ENCODE results near the gene RAB43.
"Not testable (repeated sequence)": the region's sequence is repeated elsewhere in the genome, so short reads cannot be mapped to it uniquely, and the experiment has no call there.

The RAB43 gene

GRCh38 chr3:129121792-129122411, at the start of gene RAB43:
TSS of gene RAB43 (minus strand) at chr3:129121804. CDS start at chr3:129121489, 315 bp downstream.
- peak; percentile 66 for DNase-seq (ENCODE audit: low read depth, low spot score)

GRCh38 chr3:129166579-129167332, 45.2 kb upstream of the RAB43 start:
- no peak for DNase-seq (ENCODE audit: low read depth, low spot score)

- DNase-seq (ENCODE audit: low read depth, low spot score): not testable (repeated sequence)
These were observed 44.0 kb upstream of the RAB43 start for GRCh38 chr3:129165594-129165993.

- no peak for DNase-seq (ENCODE audit: low read depth, low spot score)
These were observed 42.9 kb upstream of the RAB43 start for GRCh38 chr3:129164500-129164899.

- no peak for DNase-seq (ENCODE audit: low read depth, low spot score)
These were observed 41.4 kb upstream of the RAB43 start for GRCh38 chr3:129162729-129163579.

- DNase-seq (ENCODE audit: low read depth, low spot score): no peak
These were observed 40.3 kb upstream of the RAB43 start for GRCh38 chr3:129161860-129162271.

GRCh38 chr3:129160891-129161859, 39.6 kb upstream of the RAB43 start, which contains the start of gene ISY1:
TSS of gene ISY1 (minus strand) at chr3:129161063. CDS start at chr3:129160975, 88 bp downstream.
- peak; percentile 79 for DNase-seq (ENCODE audit: low read depth, low spot score)

GRCh38 chr3:129144786-129145185, 23.2 kb upstream of the RAB43 start:
- DNase-seq (ENCODE audit: low read depth, low spot score): no peak

GRCh38 chr3:129141011-129141410, 19.4 kb upstream of the RAB43 start:
- DNase-seq (ENCODE audit: low read depth, low spot score): not testable (repeated sequence)

- no peak for DNase-seq (ENCODE audit: low read depth, low spot score)
These were observed 18.3 kb upstream of the RAB43 start for GRCh38 chr3:129139911-129140310.

- DNase-seq (ENCODE audit: low read depth, low spot score): not testable (repeated sequence)
These were observed 14.7 kb upstream of the RAB43 start for GRCh38 chr3:129136275-129136674.

GRCh38 chr3:129132097-129132866, 10.7 kb upstream of the RAB43 start:
- DNase-seq (ENCODE audit: low read depth, low spot score): no peak

- DNase-seq (ENCODE audit: low read depth, low spot score): no peak
These were observed 10.0 kb upstream of the RAB43 start for GRCh38 chr3:129131465-129132088.

- no peak for DNase-seq (ENCODE audit: low read depth, low spot score)
These were observed 8.7 kb upstream of the RAB43 start for GRCh38 chr3:129130291-129130813.

GRCh38 chr3:129128357-129129155, 7.0 kb upstream of the RAB43 start:
- no peak for DNase-seq (ENCODE audit: low read depth, low spot score)

- no peak for DNase-seq (ENCODE audit: low read depth, low spot score)
These were observed 5.2 kb upstream of the RAB43 start for GRCh38 chr3:129126726-129127280.

- no peak for DNase-seq (ENCODE audit: low read depth, low spot score)
These were observed 1.9 kb upstream of the RAB43 start for GRCh38 chr3:129123314-129124060.

All from activated CD4-positive, CD25-positive, alpha-beta regulatory T cell treated with anti-CD3 and anti-CD28 coated beads, Interleukin-2, amount 50 U/mL, for 16 hours (primary cell).